ENCODE measurements around the gene OTOP2. TPM values are rescaled to one million over a fixed set of nuclear protein-coding genes. Genes with fewer than 3 reads are reported as not detected.

OTOP2 gene
- total RNA-seq, 1 experiment from 2014 or later: not detected

- no peak for TF ChIP-seq EZH2 (IDR thresholded peaks at IDR 0.05; ENCODE audit: borderline replicate concordance, low read depth, low read length, poor library complexity, severe bottlenecking)
- no peak for TF ChIP-seq CTCF (conservative IDR thresholded peaks at IDR 0.05; ENCODE audit: low read depth, low read length)
- no TSS peak for BruUV-seq (replicated peaks)
- H3K4me1 ChIP-seq (ENCODE audit: insufficient read depth, low read length, poor library complexity, severe bottlenecking): peaks cover 17% of the 10 kb centered on the region
- ChIA-PET POLR2A (ENCODE audit: low non-redundant PET) (no interaction called here), CTCF (no interaction called here)
- no peaks in the 10 kb centered on the region for H3K27me3 ChIP-seq (replicated peaks; ENCODE audit: insufficient read depth, low read depth, low read length, poor library complexity)
- no peak overlapping the region for H3K4me3 ChIP-seq (ENCODE audit: low read depth, low read length, poor library complexity, severe bottlenecking)
- intact Hi-C loops (cut with micrococcal nuclease; ENCODE audit: unreplicated experiment): no loop called here
- H3K36me3 ChIP-seq (ENCODE audit: insufficient read depth, low read length, poor library complexity, severe bottlenecking): no peaks in the 10 kb centered on the region
- no peak for DNase-seq (ENCODE audit: low spot score)
- H3K9me3 ChIP-seq (ENCODE audit: low read depth, low read length, poor library complexity, severe bottlenecking): no peaks in the 10 kb centered on the region
- H3K27ac ChIP-seq (ENCODE audit: low read depth, low read length, poor library complexity, severe bottlenecking): no peak overlapping the region
These were observed 48.0 kb upstream of the OTOP2 start for GRCh38 chr17:74875977-74876593.

- intact Hi-C loops (cut with micrococcal nuclease; ENCODE audit: unreplicated experiment): no loop called here
- Histone ChIP-seq H3K36me3 (ENCODE audit: insufficient read depth, low read length, poor library complexity, severe bottlenecking) (no peaks in the 10 kb centered on the region), H3K9me3 (ENCODE audit: low read depth, low read length, poor library complexity, severe bottlenecking) (no peaks in the 10 kb centered on the region), H3K27me3 (replicated peaks; ENCODE audit: insufficient read depth, low read depth, low read length, poor library complexity) (no peaks in the 10 kb centered on the region), H3K27ac (ENCODE audit: low read depth, low read length, poor library complexity, severe bottlenecking) (no peak overlapping the region), H3K4me1 (ENCODE audit: insufficient read depth, low read length, poor library complexity, severe bottlenecking) (peaks cover 6% of the 10 kb centered on the region), H3K4me3 (ENCODE audit: low read depth, low read length, poor library complexity, severe bottlenecking) (no peak overlapping the region)
- ChIA-PET POLR2A (ENCODE audit: low non-redundant PET) (no interaction called here), CTCF (no interaction called here)
- DNase-seq (ENCODE audit: low spot score): no peak
- TF ChIP-seq EZH2 (IDR thresholded peaks at IDR 0.05; ENCODE audit: borderline replicate concordance, low read depth, low read length, poor library complexity, severe bottlenecking) (no peak), CTCF (conservative IDR thresholded peaks at IDR 0.05; ENCODE audit: low read depth, low read length) (no peak)
- BruUV-seq (replicated peaks): no TSS peak
These were observed 46.2 kb upstream of the OTOP2 start for GRCh38 chr17:74877592-74878548.

- ChIA-PET POLR2A (ENCODE audit: low non-redundant PET) (no interaction called here), CTCF (no interaction called here)
- BruUV-seq (replicated peaks): no TSS peak
These were observed 45.4 kb upstream of the OTOP2 start for GRCh38 chr17:74878658-74879057.

More at GRCh38 chr17:74878658-74879057, 45.4 kb upstream of the OTOP2 start:
- no peak for DNase-seq (ENCODE audit: low spot score)
- Histone ChIP-seq H3K36me3 (ENCODE audit: insufficient read depth, low read length, poor library complexity, severe bottlenecking) (no peaks in the 10 kb centered on the region), H3K9me3 (ENCODE audit: low read depth, low read length, poor library complexity, severe bottlenecking) (no peaks in the 10 kb centered on the region), H3K27me3 (replicated peaks; ENCODE audit: insufficient read depth, low read depth, low read length, poor library complexity) (no peaks in the 10 kb centered on the region), H3K4me1 (ENCODE audit: insufficient read depth, low read length, poor library complexity, severe bottlenecking) (peaks cover 5% of the 10 kb centered on the region), H3K27ac (ENCODE audit: low read depth, low read length, poor library complexity, severe bottlenecking) (no peak overlapping the region), H3K4me3 (ENCODE audit: low read depth, low read length, poor library complexity, severe bottlenecking) (no peak overlapping the region)
- intact Hi-C loops (cut with micrococcal nuclease; ENCODE audit: unreplicated experiment): no loop called here
- TF ChIP-seq CTCF (conservative IDR thresholded peaks at IDR 0.05; ENCODE audit: low read depth, low read length) (no peak), EZH2 (IDR thresholded peaks at IDR 0.05; ENCODE audit: borderline replicate concordance, low read depth, low read length, poor library complexity, severe bottlenecking) (no peak)

All from A673 (cell line).